Posterior cingulate gyrus (tissue), 11 donors: ENCODE results near the gene TNFRSF25.

ENCODE experiments used
- DNase-seq, 10 donors: peaks; one replicate each; pipeline versions ENCODE4 v3.0.0 to v3.0.0-alpha.2; 2020 to 2021; ENCODE audit warnings: mixed read lengths in 3 of 10
- intact Hi-C: fragments of 100-400 bp; cut with DNase I; formaldehyde crosslinking; loops from one replicate; pipeline ENCODE4 v1.15.1; 2023

The TNFRSF25 gene

DNA sequence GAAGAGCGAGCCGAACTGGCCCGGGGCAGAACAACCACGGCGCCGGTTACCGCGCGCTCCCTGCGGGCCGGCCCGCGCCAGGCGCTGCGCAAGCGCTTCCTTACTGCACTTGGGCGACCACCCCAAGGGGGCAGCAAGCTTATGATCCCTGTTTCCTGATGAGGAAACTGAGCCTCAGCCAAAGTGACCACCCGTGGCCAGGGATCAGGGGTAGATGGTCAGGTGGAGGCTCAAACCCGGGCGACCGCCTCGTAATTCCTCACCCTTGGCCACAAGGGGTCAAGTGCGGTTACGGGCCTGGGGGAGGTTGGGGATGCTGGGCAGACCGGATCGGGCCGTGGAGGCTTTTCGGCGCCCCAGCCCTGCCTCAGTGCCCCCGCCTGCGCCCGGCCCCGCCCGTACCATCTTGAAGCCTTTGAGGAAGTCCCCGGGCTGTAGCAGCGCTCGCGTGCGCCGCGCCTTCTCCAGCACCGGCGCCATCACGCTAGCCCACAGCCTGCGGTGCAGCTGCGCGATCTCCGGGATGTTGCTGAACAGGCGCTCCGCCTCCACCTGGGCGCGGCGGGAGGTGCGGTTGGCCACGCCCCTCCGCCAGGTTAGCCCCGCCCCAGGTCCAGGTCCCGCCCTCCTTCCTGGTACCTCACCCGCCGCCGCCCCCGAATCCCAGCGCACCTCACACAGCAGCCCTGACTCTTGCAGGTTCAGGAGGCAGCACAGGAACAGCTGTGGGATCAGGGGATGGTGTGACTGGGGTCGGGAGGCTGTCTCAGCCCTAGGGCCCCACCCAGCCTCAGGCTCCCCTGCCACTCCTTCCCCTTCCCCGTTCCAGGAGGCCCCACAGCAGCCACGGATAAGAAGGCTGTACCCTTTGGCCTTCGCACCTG lies 5.4 kb upstream of the TNFRSF25 start:
- intact Hi-C loops, result no loop called here
- DNase-seq, result peak in 1 of 10 donors; percentile 80

DNA sequence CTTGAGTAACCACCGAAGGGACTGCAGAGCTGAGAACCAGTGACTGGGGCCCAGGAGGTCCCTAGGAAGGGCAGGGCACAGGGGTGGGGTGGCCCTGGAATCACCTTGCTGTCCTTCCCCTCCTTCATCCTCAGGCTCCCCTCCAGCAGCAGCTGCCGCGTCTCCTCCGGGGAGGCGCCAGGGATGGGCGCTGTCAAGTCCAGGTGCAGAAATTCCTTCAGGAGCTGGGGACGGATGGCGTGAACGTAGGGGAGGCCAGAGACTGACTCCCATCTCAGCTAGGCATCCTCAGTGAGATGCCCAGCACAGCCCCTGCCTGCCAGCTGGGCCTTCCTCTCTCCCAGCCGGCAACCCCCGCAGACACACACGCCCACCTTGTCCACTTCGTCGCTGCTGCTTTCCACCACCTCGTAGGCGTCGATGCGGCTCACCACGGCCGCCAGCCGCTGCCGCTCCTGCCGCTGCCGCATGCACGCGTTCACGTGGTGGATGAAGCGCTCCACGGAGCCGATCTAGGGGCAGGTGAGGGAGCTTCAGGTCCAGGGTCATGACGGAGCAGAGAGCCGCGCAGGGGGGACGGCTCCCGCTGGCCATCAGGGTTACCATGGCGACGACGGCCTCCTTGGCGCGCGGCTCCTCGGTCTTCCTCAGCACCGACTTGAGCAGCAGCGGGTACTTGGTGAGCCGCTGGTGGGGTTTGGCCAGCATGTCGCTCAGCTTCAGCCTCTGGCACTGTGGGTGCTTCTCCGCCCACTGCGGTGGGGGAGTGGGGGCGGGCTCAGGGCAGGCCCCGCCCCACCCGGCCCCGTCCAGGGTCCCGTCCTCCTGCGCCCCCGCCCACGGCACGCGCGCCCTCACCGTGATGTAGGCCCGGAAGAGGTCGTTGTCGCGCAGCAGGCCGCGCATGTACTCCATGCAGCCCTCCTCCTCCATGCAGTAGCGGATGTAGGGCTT lies 4.4 kb upstream of the TNFRSF25 start:
- intact Hi-C loops, result no loop called here

DNA sequence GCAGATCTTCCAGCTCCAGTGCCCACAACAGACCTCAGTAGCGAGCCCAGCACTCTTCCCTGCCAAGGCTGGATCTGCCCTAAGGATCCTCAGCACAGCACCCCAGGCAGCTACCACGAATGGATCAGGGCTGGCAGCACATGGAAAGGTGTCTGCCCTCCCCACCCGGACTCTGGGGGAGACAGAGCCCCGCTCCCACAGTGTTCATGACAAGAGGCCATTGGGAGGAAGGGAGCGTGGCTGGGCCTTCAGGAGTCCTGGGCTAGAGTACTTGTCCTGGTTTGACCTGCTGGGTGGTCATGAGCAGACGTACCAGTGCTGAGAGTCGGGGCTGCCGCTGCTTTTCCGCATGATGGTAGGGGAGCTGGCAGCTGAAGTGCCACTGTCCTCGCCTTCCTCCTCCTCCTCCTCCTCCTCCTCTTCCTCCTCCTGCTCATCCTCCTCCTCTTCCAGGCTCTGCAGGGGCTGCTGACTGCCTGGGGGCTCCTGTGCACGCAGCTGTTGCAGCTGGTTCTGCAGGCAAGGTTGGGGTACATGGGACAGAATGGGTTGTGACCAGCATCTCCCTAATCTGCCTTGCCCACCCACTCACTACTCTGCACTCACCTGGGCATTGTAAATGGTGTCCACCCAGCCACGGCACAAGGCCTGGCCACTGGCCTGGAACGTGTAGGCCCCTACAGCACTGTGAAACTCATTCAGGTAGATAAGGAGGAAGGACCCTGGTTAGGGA lies 2.9 kb upstream of the TNFRSF25 start:
- intact Hi-C loops, result no loop called here
- peak in 1 of 10 donors; percentile 67 for DNase-seq

More for the DNA sequence above, 4.4 kb upstream of the TNFRSF25 start:
- DNase-seq, result peak in 8 of 10 donors; percentile 33 to 94 (median 52)

DNA sequence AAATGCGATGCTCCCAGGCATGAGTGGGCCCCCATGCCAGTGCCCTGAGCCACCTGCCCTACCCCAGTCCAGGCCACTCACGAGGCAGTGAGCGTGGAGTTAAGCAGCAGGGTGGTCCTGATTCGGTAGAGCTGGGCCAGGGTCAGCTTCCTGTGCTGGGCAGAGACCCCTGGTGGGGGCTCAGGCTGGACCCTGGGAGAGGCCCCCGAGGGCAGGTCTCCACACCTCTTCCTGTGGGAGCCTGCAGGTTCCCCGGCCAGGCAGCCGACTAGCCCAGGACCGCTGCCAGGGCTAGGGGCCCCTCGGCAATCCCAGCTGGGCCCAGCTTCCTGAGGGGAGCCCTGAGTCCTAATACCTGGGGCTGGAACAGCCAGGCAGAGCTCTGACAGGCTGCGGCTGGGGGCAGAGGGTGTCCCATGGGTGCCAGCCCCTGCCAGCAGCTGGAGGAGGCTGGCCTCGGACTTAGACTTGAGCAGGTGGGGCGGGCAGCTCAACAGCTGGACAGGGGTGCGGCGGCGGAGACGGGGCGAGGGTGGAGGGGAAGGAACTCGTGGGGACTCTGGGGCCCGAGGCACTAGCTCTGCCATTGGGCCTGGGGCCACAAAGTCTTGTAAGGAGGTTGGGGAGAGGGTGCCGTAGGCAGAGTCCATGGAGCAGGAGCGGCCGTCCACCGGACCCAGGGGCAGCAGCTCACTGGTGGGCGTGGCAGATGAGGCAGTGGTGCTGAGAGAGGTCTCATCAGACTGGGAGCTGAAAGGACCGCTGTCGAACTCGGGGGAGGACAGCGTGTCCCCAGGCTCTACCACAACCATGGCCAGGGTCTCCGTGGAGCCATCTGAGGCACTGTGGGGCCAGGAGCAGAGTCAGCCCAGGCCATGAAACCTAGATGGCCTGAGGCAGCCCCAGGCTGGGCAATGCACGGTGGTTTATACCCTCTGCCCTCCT lies 2.0 kb upstream of the TNFRSF25 start:
- intact Hi-C loops, result no loop called here
- peak in 1 of 10 donors; percentile 69 for DNase-seq

DNA sequence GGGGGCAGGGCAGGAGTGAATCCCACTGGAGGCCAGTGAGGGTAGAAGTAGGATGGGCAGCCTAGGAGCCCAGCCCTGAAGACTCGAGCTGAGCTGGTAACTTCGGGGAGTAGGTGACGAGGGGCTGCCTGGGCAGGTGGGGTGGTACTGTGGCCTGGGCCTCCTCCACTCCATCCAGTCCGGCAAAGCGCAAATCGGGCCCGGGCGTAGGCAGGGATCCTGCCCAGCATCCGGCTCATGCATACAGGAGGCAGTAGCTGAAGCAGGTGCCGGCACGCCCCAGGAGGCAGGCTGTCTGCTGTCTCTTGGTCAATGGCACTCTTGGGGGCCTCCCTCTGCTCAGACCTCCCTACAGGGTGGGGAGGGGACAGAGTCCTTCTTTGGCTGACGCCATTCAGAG lies 1.3 kb upstream of the TNFRSF25 start:
- DNase-seq, result peak in 1 of 10 donors; percentile 82
- intact Hi-C loops, result no loop called here

DNA sequence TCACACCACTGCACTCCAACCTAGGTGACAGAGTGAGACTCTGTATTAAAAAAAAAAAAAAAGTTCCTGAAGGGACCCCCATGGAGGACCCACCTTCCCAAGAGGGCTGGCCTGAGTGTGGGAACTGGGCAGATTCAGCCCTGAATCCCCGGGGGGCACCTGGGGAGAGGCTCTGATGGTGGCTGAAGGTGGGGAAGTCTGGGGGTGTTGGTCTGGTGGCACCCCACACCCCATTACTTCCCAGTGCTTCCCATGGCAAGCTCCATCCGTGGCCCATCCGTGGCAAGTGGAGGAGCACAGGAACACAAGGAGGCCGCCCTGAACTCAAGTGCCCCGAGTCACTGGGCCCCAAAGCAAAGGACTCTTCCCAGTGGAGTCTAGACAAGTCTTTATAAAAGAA lies 778 bp upstream of the TNFRSF25 start:
- peak in 1 of 10 donors; percentile 58 for DNase-seq
- intact Hi-C loops, result no loop called here

DNA sequence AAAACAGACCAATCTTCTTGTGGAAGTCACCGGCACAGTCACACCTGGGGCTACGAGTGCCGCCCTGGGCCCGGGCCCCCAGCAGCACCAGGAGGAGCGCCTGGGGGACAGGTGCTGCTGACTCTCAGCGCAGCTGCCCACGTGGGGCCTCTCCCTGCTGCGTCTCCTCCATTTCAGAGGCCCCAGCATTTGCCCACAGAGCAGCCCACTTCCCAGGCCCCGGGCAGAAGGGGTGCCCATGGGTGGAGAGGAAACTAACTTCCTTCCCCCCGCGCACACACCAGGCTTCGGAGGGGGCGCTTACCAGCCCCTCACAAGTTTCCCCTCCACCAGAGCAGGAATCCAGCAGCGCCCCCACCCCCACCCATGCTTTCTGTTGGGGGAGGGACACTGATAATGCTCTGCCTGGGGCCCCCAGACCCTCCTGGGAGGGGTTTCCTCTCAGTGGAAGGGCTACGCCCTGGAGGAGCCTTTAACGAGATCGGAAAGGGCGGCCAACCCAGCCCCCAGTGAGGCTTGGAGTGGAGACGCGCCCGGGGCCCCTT lies 440 bp downstream of the TNFRSF25 start:
- DNase-seq, result peak in 1 of 10 donors; percentile 74
- intact Hi-C loops, result no loop called here

DNA sequence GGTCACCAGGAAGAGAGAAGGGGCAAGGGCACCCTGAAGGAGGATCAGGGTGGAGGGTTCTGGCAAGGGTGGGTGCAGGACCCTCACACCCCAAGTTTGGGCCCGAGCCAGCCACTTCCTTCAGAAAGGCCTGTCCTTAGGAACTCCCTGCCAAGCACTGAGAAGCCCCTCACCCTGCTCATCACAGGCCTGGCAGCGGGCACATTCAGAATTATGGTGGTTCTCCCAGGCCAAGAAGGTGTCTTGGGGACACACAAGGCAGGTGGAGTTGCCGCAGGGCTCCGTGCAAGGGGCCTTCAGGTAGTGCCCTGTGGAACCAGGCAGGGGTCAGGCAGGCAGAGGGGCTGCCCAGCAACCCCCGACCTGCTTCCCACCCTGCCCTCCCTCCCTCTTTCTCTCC lies 1.1 kb downstream of the TNFRSF25 start:
- peak in 1 of 10 donors; percentile 62 for DNase-seq
- intact Hi-C loops, result no loop called here

DNA sequence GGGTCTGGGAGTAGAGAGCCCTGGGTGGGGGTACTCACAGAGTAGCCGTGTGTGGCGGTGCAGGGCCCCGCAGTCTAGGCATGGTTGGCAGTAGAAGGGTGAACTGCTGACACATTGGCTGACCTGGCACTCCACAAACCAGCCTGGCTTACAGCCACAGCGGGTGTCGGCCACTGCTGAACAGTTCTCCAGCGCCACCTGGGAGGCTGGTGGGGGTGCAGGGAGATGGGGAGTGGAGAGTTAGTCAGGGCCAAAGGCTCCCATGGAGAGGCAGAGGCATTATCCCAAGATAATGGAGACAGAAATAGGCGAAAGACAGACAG lies 1.5 kb downstream of the TNFRSF25 start:
- intact Hi-C loops, result no loop called here
- DNase-seq, result peak in 2 of 10 donors; percentile 30 to 81

DNA sequence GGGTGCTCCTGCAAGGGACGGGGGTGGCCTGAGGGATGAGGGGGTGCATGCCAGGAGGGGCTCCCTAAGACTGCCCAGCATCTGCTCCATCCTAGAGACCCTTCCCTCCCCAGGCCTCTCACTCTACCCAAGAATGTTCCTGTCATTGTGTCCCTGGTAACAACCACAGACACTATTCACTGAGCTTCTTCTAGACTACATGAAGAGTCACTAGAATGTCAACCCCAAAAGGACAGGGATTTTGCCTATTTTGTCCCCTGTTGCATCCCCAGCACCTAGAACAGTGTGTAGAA lies 2.9 kb downstream of the TNFRSF25 start:
- intact Hi-C loops, result no loop called here

DNA sequence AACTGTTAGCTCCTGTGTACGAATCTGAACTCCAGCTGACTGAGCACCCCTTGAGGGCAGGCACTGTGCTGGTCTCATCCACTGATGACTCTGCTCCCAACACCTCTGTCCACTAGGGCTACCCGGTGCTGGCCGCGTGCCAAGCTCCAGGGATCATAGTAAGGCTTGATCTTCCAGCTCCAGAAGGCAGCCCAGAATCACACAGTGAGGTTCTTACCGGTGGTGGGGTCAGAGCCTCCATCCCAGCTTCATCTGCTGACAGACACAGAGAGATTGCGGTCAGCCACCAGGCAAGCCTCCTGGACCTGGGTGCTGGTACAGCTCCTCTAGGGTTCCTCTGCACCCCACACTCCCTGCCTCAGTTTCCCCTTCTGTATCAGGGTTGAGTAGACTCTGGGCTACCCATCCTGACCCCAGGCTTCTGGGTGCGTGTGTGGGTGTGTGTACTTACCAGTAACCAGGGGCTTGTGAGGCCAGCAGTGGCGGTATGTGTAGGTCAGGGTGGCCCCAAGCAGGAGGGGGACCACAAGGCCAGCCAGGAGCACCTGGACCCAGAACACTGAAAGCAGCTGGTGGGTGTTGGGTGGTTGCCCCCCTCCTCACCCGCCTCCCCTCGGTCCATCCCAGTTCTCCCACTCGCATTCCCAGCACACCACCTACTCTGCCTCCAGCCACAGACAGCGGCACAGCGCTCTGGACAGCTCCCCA lies 3.4 kb downstream of the TNFRSF25 start:
- peak in 1 of 10 donors; percentile 83 for DNase-seq
- intact Hi-C loops, result no loop called here

More for the DNA sequence above, 2.9 kb downstream of the TNFRSF25 start:
- DNase-seq, result no peak

DNA sequence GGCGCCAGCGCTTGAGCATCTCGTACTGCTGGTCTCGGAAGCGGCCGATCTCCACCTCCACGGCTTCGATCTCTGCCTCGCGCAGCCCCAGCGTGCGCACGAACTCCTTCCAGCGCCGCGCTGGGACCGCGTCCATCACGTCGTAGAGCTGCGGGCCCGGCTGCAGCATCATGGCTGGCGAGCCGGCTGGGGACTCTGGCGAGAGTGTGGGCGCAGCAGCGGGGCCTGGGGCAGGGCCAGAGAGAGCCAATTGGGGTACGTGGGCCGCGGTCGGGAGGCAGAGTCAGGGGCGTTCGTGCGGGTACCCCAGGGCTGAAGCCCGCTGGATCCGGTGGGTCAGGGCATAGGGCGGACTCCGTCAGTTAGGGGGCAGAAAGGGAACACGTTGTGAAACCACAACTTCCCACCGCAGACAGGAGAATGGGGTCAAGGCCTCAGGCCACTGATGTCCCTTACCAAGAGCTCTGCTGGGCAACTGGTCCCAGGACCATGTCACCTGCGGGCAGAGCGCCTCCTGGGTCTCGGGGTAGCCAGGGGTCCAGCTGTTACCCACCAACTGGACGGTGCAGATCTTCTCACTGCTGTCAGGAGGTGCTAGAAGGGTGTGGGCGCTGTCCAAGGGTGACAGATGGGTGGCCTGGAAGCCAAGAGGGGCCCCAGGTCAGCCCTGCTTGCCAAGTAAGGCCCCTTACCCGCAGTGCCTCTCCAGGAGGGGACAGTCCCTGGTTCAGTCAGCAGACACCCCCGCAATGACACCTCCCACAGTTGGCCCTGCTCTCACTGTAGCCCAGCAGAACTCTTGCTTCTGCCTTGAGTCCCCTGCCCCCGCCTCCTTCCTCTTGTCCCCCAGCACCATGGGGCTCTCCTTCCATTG lies 4.2 kb downstream of the TNFRSF25 start:
- peak in 1 of 10 donors; percentile 81 for DNase-seq
- intact Hi-C loops, result no loop called here

DNA sequence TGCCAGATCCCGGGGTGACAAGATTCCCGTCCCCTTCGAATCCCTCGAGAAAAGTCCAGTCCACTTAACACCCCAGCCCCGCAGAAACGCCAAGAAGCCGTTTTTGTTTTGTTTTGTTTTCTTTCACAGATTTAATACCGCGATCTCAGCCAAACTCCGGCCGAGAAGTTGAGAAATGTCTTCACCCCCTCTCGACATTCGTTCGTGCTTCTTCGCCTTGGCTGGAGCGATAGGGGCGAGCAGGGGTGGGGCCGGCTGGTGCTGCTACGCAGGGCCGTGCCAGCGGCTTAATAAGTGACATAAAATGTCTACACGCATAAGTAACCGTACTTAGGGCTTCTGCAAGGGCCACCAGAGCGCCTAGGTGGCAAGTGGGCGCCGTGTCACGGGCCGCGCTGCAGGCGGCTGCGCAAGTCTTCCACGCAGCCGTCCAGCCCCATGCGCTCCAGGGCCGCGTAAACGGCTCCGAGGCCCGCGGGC lies 4.9 kb downstream of the TNFRSF25 start:
- DNase-seq, result no peak
- intact Hi-C loops, result no loop called here

DNA sequence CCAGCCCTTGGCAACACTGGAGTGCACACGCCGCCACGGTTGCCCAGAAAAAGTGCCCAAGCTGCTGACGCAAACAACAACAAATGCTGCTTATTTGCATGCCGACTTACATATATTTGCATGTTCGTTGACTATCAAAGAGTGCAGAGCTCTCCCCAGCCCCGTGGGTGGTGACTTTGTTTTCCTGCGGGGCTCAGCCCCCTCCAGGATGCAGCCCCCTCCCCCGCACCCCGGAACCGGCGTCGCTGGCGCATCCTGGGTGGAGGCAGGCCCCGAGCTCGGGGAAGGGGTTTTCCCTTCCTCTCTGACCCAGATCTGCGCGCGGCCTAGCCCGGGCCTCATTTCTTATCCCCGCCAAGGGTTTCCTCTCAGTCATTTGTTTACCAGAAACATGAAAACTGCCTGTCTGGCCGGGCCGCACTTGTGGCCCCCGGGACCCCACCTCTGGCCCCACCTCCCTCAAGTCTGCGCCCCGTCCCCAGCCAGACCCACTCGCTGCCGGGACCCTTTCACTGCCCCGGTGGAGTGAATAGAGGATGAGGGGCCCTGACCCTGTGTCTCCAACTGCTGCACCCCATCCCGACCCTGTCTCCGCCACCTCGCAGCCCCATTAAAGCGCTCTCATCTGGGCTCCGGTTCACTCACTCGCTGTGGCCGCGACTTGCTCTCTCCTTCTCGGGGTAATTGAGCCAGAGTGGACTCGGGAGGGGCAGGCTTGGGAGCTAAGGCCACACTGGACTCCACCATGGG lies 5.5 kb downstream of the TNFRSF25 start:
- intact Hi-C loops, result no loop called here
- peak in 1 of 10 donors; percentile 71 for DNase-seq

DNA sequence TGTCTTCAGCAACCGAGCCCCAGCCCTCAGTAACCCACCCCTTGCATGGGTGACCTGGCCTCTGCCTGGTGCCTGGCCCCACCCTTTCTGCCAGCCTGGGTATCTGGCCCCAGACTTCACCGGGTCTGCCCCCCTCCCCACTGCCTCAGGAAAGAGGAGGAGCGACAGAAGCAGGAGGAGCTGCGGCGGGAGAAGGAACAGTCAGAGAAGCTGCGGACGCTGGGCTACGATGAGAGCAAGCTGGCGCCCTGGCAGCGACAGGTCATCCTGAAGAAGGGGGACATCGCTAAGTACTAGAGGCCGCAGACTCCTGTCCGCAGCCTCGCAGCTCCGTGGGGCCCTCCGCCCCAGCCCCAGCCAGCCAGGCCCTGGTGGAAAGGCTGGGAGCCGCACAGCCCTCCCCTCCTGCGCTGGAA lies 6.1 kb downstream of the TNFRSF25 start:
- intact Hi-C loops, result no loop called here
- peak in 1 of 10 donors; percentile 77 for DNase-seq

DNA sequence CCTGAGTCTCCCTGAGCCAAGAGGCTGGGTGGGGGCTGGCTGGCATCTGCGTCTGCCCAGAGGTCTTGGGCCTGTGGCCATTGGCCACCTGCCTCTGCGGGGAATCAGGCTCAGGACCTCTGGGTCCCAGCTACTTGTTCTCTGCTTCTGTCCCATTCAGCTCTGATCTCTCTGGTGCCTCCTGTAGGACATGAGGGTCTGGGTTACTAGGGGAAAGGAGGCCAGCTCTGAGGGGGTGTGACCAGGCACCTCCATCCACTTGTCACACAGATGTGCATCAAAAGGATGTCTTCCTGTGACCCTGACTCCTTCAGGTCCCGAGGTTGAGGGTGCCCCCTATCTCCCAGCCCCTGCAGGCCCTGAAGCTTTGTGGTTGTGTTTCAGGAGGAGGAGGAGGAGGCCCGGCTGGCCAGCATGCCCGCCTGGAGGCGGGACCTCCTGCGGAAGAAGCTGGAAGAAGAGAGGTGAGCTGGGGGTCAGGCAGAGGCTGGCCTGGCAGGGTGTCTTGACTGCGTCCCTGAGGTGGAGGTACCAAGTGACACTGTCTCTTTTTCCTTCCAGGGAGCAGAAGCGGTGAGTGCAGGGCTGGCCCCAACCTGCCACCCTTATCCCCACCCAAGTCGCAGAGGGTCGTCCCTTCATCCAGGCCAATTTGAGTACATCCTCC lies 9.0 kb downstream of the TNFRSF25 start:
- intact Hi-C loops, result no loop called here
- DNase-seq, result peak in 1 of 10 donors; percentile 66
